GM12865 (cell line): ENCODE results near the gene PERM1.
"Not testable (repeated sequence)": the region's sequence is repeated elsewhere in the genome, so short reads cannot be mapped to it uniquely, and the experiment has no call there.

Experiments used
- DNase-seq: peaks from one replicate; pipeline ENCODE4 v3.0.0; 2010; ENCODE audit warnings: low read depth
- H3K4me3 ChIP-seq: 2 replicates; pipeline ENCODE4 v1.5.1; 2011; ENCODE audit warnings: mild to moderate bottlenecking, low read depth, low read length, control low read depth
- CTCF ChIP-seq: IDR thresholded peaks from 2 replicates; pipeline ENCODE4 v1.5.1; 2011; ENCODE audit warnings: low read length, control low read depth, low read depth, inconsistent platforms; ENCODE audit not compliant: insufficient read depth; ENCODE audit errors: missing control alignments

Gene PERM1

GRCh38 chr1:952603-953002 is 29.3 kb downstream of the PERM1 start:
- no peak for DNase-seq
- TF ChIP-seq CTCF: no peak
- no peak overlapping the region for H3K4me3 ChIP-seq

GRCh38 chr1:952201-952600 is 29.7 kb downstream of the PERM1 start:
- no peak for DNase-seq
- no peak overlapping the region for H3K4me3 ChIP-seq
- no peak for TF ChIP-seq CTCF

GRCh38 chr1:951364-951763 is 30.5 kb downstream of the PERM1 start:
- no peak for DNase-seq
- no peak overlapping the region for H3K4me3 ChIP-seq
- no peak for TF ChIP-seq CTCF

- no peak for TF ChIP-seq CTCF
- H3K4me3 ChIP-seq: no peak overlapping the region
- DNase-seq: no peak
Observed at GRCh38 chr1:950881-951280, 31.0 kb downstream of the PERM1 start.

- no peak for TF ChIP-seq CTCF
- no peak for DNase-seq
- H3K4me3 ChIP-seq: no peak overlapping the region
Observed at GRCh38 chr1:950268-950667, 31.6 kb downstream of the PERM1 start.

- no peak for TF ChIP-seq CTCF
- H3K4me3 ChIP-seq: no peak overlapping the region
- no peak for DNase-seq
Observed at GRCh38 chr1:947958-948357, 33.9 kb downstream of the PERM1 start.

GRCh38 chr1:946811-947210 is 35.1 kb downstream of the PERM1 start:
- DNase-seq, H3K4me3 ChIP-seq: not testable (repeated sequence)
